Kidney (tissue), 14 donors: Measurements from ENCODE around the gene MAGI3. TPM values are rescaled to one million over a fixed set of nuclear protein-coding genes. Genes with fewer than 3 reads are reported as not detected.
A peak's percentile ranks its signal among the peaks of the same experiment; 100 is the strongest.

Experiments used
- DNase-seq, 5 donors: peaks; one replicate each; pipeline ENCODE4 v3.0.0-alpha.2; 2013 to 2020
- FAIRE-seq: peaks from 2 replicates; lab custom pipeline; 2012; peaks lifted over from hg19 to GRCh38; lab: Jason Lieb, UNC
- H3K27ac ChIP-seq, 2 donors: one replicate each; pipeline ENCODE4 v1.7.0; 2013; ENCODE audit warnings: low read depth in 2 of 2, low read length in 2 of 2, inconsistent platforms in 1 of 2
- H3K27me3 ChIP-seq: one replicate; pipeline ENCODE4 v1.7.1; 2013; ENCODE audit warnings: low read length, inconsistent platforms; ENCODE audit not compliant: control insufficient read depth, insufficient read depth
- H3K36me3 ChIP-seq, 3 donors: one replicate each; pipeline versions ENCODE4 v1.7.0 to v1.7.1; 2013; ENCODE audit warnings: low read length in 3 of 3, control low read depth in 1 of 3, inconsistent platforms in 1 of 3; ENCODE audit not compliant: insufficient read depth in 3 of 3, control insufficient read depth in 2 of 3
- H3K4me1 ChIP-seq, 3 donors: one replicate each; pipeline versions ENCODE4 v1.7.0 to v1.7.1; 2013; ENCODE audit warnings: low read length in 3 of 3, inconsistent platforms in 1 of 3, low read depth in 1 of 3; ENCODE audit not compliant: control insufficient read depth in 2 of 3, insufficient read depth in 2 of 3
- H3K4me3 ChIP-seq, 3 donors: one replicate each; pipeline versions ENCODE4 v1.7.0 to v1.8.1; 2013; ENCODE audit warnings: low read length in 3 of 3, control low read depth in 1 of 3, inconsistent platforms in 1 of 3
- H3K9ac ChIP-seq, 3 donors: one replicate each; pipeline versions ENCODE4 v1.7.0 to v1.7.1; 2013; ENCODE audit warnings: low read length in 3 of 3, control low read depth in 1 of 3, inconsistent platforms in 1 of 3
- H3K9me3 ChIP-seq, 3 donors: one replicate each; pipeline versions ENCODE4 v1.7.0 to v1.7.1; 2013; ENCODE audit warnings: low read length in 3 of 3, control low read depth in 1 of 3, inconsistent platforms in 1 of 3; ENCODE audit not compliant: control insufficient read depth in 2 of 3, insufficient read depth in 1 of 3
- intact Hi-C: fragments of 100-400 bp; cut with DNase I; formaldehyde crosslinking; loops from one replicate; pipeline ENCODE4 v1.11.1; 2022
- polyA plus RNA-seq: library from polyadenylated mRNA; stranded (reverse); fragments of 350-450 nt; fragmentation: Illumina TruSeq; extraction: RNeasy Lipid Tissue Mini Kit (QIAGEN cat#74804); gene quantifications from one replicate; pipeline ENCODE4 v1.2.3, GENCODE V29; 2014; ENCODE audit warnings: low read depth, low replicate concordance; ENCODE audit not compliant: insufficient read depth
- total RNA-seq: library from RNA; stranded (reverse); fragmentation: NEBNext Ultra II Directional; extraction: Animal tissue kit (Norgen Biotek cat#: 25700); gene quantifications from one replicate; pipeline ENCODE4 v1.2.1, GENCODE V29; 2021
- TF ChIP-seq, protein P1 (sequence below): IDR thresholded peaks from 3 replicates; pipeline ENCODE4 v1.5.1; 2012; ENCODE audit warnings: mild to moderate bottlenecking, moderate library complexity, borderline replicate concordance; ENCODE audit not compliant: insufficient read depth; ENCODE audit errors: extremely low read depth
- donor health status: control.
- donor health status: control.
- donor health status: control.
- donor health status: control.
- donor health status: control.
- donor health status: DM: yes; HTN: yes; CAD: no.
- donor health status: Normal renal cell carcinoma (clear cell type).

Gene MAGI3
- total and polyA plus RNA-seq, 2 donors from 2014 or later = 5.6 to 25.9 TPM

DNA sequence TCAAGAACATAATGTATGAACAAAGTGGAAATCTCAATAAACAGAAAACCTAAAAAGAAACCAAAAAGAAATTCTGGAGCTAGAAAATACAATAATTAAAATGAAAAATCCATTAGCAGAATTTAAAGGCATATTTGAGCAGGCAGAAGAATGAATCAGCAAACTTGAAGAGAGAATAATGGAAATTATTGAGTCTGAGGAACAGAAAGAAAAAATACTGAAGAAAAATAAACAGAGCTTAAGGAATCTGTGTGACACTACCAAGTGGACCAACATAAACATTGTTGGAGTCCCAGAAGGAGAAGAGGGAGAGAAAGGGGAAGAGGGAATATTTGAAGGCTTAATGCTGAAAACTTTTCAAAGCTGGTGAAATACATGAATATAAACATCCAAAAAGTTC, 54.5 kb downstream of the MAGI3 start:
- no peaks in the 10 kb centered on the region for H3K27me3 ChIP-seq
- FAIRE-seq (no peak), DNase-seq (no peak)
- no peak overlapping the region for H3K27ac ChIP-seq
- TF ChIP-seq, protein P1, sequence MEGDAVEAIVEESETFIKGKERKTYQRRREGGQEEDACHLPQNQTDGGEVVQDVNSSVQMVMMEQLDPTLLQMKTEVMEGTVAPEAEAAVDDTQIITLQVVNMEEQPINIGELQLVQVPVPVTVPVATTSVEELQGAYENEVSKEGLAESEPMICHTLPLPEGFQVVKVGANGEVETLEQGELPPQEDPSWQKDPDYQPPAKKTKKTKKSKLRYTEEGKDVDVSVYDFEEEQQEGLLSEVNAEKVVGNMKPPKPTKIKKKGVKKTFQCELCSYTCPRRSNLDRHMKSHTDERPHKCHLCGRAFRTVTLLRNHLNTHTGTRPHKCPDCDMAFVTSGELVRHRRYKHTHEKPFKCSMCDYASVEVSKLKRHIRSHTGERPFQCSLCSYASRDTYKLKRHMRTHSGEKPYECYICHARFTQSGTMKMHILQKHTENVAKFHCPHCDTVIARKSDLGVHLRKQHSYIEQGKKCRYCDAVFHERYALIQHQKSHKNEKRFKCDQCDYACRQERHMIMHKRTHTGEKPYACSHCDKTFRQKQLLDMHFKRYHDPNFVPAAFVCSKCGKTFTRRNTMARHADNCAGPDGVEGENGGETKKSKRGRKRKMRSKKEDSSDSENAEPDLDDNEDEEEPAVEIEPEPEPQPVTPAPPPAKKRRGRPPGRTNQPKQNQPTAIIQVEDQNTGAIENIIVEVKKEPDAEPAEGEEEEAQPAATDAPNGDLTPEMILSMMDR = no peak
- H3K4me3 ChIP-seq = no peak overlapping the region
- H3K4me1 ChIP-seq = no peaks in the 10 kb centered on the region
- H3K9ac ChIP-seq = no peak overlapping the region
- intact Hi-C loops = no loop called here
- H3K9me3 ChIP-seq = peaks cover 0 to 7% (median 0%) of the 10 kb centered on the region in 3 donors
- H3K36me3 ChIP-seq = no peaks in the 10 kb centered on the region

GRCh38 chr1:113451710-113452109, 61.4 kb downstream of the MAGI3 start:
- TF ChIP-seq, protein P1 = no peak
- H3K4me1 ChIP-seq = no peaks in the 10 kb centered on the region
- no peak overlapping the region for H3K4me3 ChIP-seq
- no peak overlapping the region for H3K27ac ChIP-seq
- no peaks in the 10 kb centered on the region for H3K9me3 ChIP-seq
- H3K9ac ChIP-seq = no peak overlapping the region
- DNase-seq (no peak), FAIRE-seq (no peak)
- intact Hi-C loops = no loop called here
- no peaks in the 10 kb centered on the region for H3K36me3 ChIP-seq
- no peaks in the 10 kb centered on the region for H3K27me3 ChIP-seq

- Histone ChIP-seq H3K36me3 (no peaks in the 10 kb centered on the region), H3K27me3 (no peaks in the 10 kb centered on the region), H3K9me3 (no peaks in the 10 kb centered on the region), H3K4me1 (no peaks in the 10 kb centered on the region), H3K4me3 (no peak overlapping the region), H3K27ac (no peak overlapping the region), H3K9ac (no peak overlapping the region)
- peak; percentile 19 for FAIRE-seq
- intact Hi-C loops = no loop called here
- TF ChIP-seq, protein P1 = peak; percentile 20
- DNase-seq = peak in 2 of 5 donors; percentile 31 to 34
Measured at GRCh38 chr1:113452921-113453770, 62.8 kb downstream of the MAGI3 start.
